Mesenchymal stem cell (in vitro differentiated cells and primary cell): ENCODE results near the gene IMMP2L.
"Not testable (repeated sequence)": the region's sequence is repeated elsewhere in the genome, so short reads cannot be mapped to it uniquely, and the experiment has no call there.

Experiments
- DNase-seq: peaks from one replicate; pipeline ENCODE4 v3.0.0-alpha.2; 2013
- H2AFZ ChIP-seq: one replicate; pipeline ENCODE4 v1.6.1; 2013; ENCODE audit warnings: low read depth, mild to moderate bottlenecking, control low read depth, inconsistent platforms, low read length, moderate library complexity
- H2AK5ac ChIP-seq: 2 replicates; pipeline ENCODE4 v1.6.1; 2013; ENCODE audit warnings: low read length, moderate library complexity, mild to moderate bottlenecking, inconsistent platforms; ENCODE audit not compliant: severe bottlenecking
- H2BK120ac ChIP-seq: one replicate; pipeline ENCODE4 v1.6.1; 2013; ENCODE audit warnings: low read depth, mild to moderate bottlenecking, inconsistent platforms, low read length, moderate library complexity
- H2BK12ac ChIP-seq, 2 experiments: one replicate each; pipeline ENCODE4 v1.6.1; 2013; ENCODE audit warnings: inconsistent platforms in 2 of 2, low read length in 2 of 2, mild to moderate bottlenecking in 2 of 2, moderate library complexity in 2 of 2, control low read depth in 1 of 2
- H2BK15ac ChIP-seq: one replicate; pipeline ENCODE4 v1.6.1; 2013; ENCODE audit warnings: mild to moderate bottlenecking, low read depth, inconsistent platforms; ENCODE audit not compliant: poor library complexity, severe bottlenecking
- H2BK5ac ChIP-seq: 2 replicates; pipeline ENCODE4 v1.6.1; 2013; ENCODE audit warnings: low read depth, mild to moderate bottlenecking, low read length, control low read depth, inconsistent platforms; ENCODE audit not compliant: poor library complexity, severe bottlenecking
- H3K14ac ChIP-seq, 2 experiments: one replicate each; pipeline ENCODE4 v1.6.1; 2013; ENCODE audit warnings: inconsistent platforms in 2 of 2, low read length in 2 of 2, control low read depth in 1 of 2, mild to moderate bottlenecking in 1 of 2, moderate library complexity in 1 of 2
- H3K18ac ChIP-seq, 2 experiments: one replicate each; pipeline ENCODE4 v1.6.1; 2013; ENCODE audit warnings: inconsistent platforms in 2 of 2, low read length in 2 of 2, control low read depth in 1 of 2, low read depth in 1 of 2, mild to moderate bottlenecking in 1 of 2
- H3K23ac ChIP-seq, 2 experiments: one replicate each; pipeline ENCODE4 v1.6.1; 2013; ENCODE audit warnings: inconsistent platforms in 2 of 2, low read length in 2 of 2, mild to moderate bottlenecking in 2 of 2, moderate library complexity in 2 of 2, control low read depth in 1 of 2
- H3K27ac ChIP-seq: 2 replicates; pipeline ENCODE4 v1.5.1; 2013; ENCODE audit warnings: mild to moderate bottlenecking, moderate library complexity, low read length, control low read depth, inconsistent platforms; ENCODE audit not compliant: poor library complexity, severe bottlenecking
- H3K27me3 ChIP-seq, 2 experiments: 2 replicates each; pipeline versions ENCODE4 v1.6.1 to v1.7.0; 2013; ENCODE audit warnings: low read length in 2 of 2, mild to moderate bottlenecking in 2 of 2, moderate library complexity in 2 of 2, control low read depth in 1 of 2, inconsistent platforms in 1 of 2; ENCODE audit not compliant: control insufficient read depth in 1 of 2, insufficient read depth in 1 of 2
- H3K36me3 ChIP-seq, 2 experiments: 2 replicates each; pipeline versions ENCODE4 v1.6.1 to v1.7.0; 2013; ENCODE audit warnings: low read length in 2 of 2, control low read depth in 1 of 2, inconsistent platforms in 1 of 2, low read depth in 1 of 2, mild to moderate bottlenecking in 1 of 2; ENCODE audit not compliant: insufficient read depth in 2 of 2, control insufficient read depth in 1 of 2
- H3K4ac ChIP-seq, 2 experiments: one replicate each; pipeline ENCODE4 v1.6.1; 2013; ENCODE audit warnings: inconsistent platforms in 2 of 2, low read length in 2 of 2, mild to moderate bottlenecking in 2 of 2, moderate library complexity in 2 of 2, control low read depth in 1 of 2, low read depth in 1 of 2
- H3K4me1 ChIP-seq: 2 replicates; pipeline ENCODE4 v1.6.1; 2013; ENCODE audit warnings: low read depth, low read length, control low read depth; ENCODE audit not compliant: control insufficient read depth, insufficient read depth
- H3K4me2 ChIP-seq: 2 replicates; pipeline ENCODE4 v1.6.1; 2013; ENCODE audit warnings: low read length, mild to moderate bottlenecking, inconsistent platforms; ENCODE audit not compliant: poor library complexity, severe bottlenecking
- H3K4me3 ChIP-seq, 2 experiments: 2 replicates each; pipeline versions ENCODE4 v1.5.1 to v1.7.0; 2013; ENCODE audit warnings: low read length in 2 of 2, mild to moderate bottlenecking in 2 of 2, control low read depth in 1 of 2, low read depth in 1 of 2; ENCODE audit not compliant: insufficient read depth in 1 of 2
- H3K79me1 ChIP-seq: replicated peaks from 2 replicates; pipeline ENCODE4 v1.6.1; 2013; ENCODE audit warnings: mild to moderate bottlenecking, control low read depth, low read length, inconsistent platforms; ENCODE audit not compliant: poor library complexity, severe bottlenecking
- H3K9ac ChIP-seq: 2 replicates; pipeline ENCODE4 v1.7.0; 2013; ENCODE audit warnings: mild to moderate bottlenecking, low read length, moderate library complexity
- H3K9me3 ChIP-seq: 2 replicates; pipeline ENCODE4 v1.7.0; 2013; ENCODE audit warnings: mild to moderate bottlenecking, low read length; ENCODE audit not compliant: control insufficient read depth
- H4K8ac ChIP-seq: one replicate; pipeline ENCODE4 v1.6.1; 2013; ENCODE audit warnings: inconsistent platforms, mild to moderate bottlenecking, low read length, moderate library complexity
- H4K91ac ChIP-seq: one replicate; pipeline ENCODE4 v1.6.1; 2013; ENCODE audit warnings: mild to moderate bottlenecking, low read length, inconsistent platforms
- WGBS: methylation state at CpG from one replicate; pipeline ENCODE4 v1.1.7; 2013; ENCODE audit warnings: mixed read lengths; 5-methylcytosine and 5-hydroxymethylcytosine counted together

The IMMP2L gene

GRCh38 chr7:111290982-111291381 is 271.3 kb downstream of the IMMP2L start:
- Histone ChIP-seq H2BK12ac (no peak overlapping the region), H3K4ac (no peak overlapping the region), H3K14ac (no peak overlapping the region), H3K9me3 (peaks cover 3% of the 10 kb centered on the region), H2BK5ac (no peak overlapping the region), H4K8ac (no peak overlapping the region), H3K27ac (no peak overlapping the region), H2BK120ac (no peak overlapping the region), H3K9ac (no peak overlapping the region), H3K18ac (no peak overlapping the region), H3K4me2 (no peak overlapping the region), H2BK15ac (no peak overlapping the region), H3K23ac (no peak overlapping the region), H2AFZ (no peak overlapping the region), H2AK5ac (no peak overlapping the region), H4K91ac (no peak overlapping the region), H3K27me3 (no peaks in the 10 kb centered on the region), H3K4me1 (no peaks in the 10 kb centered on the region), H3K79me1 (no peaks in the 10 kb centered on the region), H3K36me3 (no peaks in the 10 kb centered on the region), H3K4me3 (no peak overlapping the region)
- no peak for DNase-seq
- WGBS = 83% methylated on average over 1 of the region's 1 CpG

- no peak overlapping the region for H2AFZ ChIP-seq
- no peak overlapping the region for H3K27ac ChIP-seq
- H4K8ac ChIP-seq = no peak overlapping the region
- H3K9me3 ChIP-seq = peaks cover 3% of the 10 kb centered on the region
- H2BK12ac ChIP-seq = no peak overlapping the region
- no peak overlapping the region for H2AK5ac ChIP-seq
- no peak overlapping the region for H4K91ac ChIP-seq
- no peak overlapping the region for H3K18ac ChIP-seq
- no peaks in the 10 kb centered on the region for H3K36me3 ChIP-seq
- no peaks in the 10 kb centered on the region for H3K27me3 ChIP-seq
- no CpG with 5 or more reads among the region's 1 CpG for WGBS
- no peak overlapping the region for H3K9ac ChIP-seq
- H3K4me2 ChIP-seq = no peak overlapping the region
- no peak overlapping the region for H3K14ac ChIP-seq
- H3K4me3 ChIP-seq = no peak overlapping the region
- no peak overlapping the region for H3K4ac ChIP-seq
- DNase-seq = no peak
- no peak overlapping the region for H2BK5ac ChIP-seq
- H3K23ac ChIP-seq = no peak overlapping the region
- H3K79me1 ChIP-seq = no peaks in the 10 kb centered on the region
- H2BK15ac ChIP-seq = no peak overlapping the region
- no peak overlapping the region for H2BK120ac ChIP-seq
- H3K4me1 ChIP-seq = no peaks in the 10 kb centered on the region
Measured at GRCh38 chr7:111290419-111290818, 271.9 kb downstream of the IMMP2L start.

GRCh38 chr7:111288441-111288840 is 273.9 kb downstream of the IMMP2L start:
- H3K27me3 ChIP-seq, H3K4me2 ChIP-seq, H2AFZ ChIP-seq, H3K18ac ChIP-seq, H2BK12ac ChIP-seq, H2BK120ac ChIP-seq, H3K4me1 ChIP-seq, H4K91ac ChIP-seq, H2BK5ac ChIP-seq, H3K9ac ChIP-seq, H2BK15ac ChIP-seq, H3K4me3 ChIP-seq, H3K27ac ChIP-seq, H3K23ac ChIP-seq, H4K8ac ChIP-seq, H3K14ac ChIP-seq, DNase-seq, H2AK5ac ChIP-seq, H3K36me3 ChIP-seq, H3K9me3 ChIP-seq, H3K79me1 ChIP-seq, H3K4ac ChIP-seq: not testable (repeated sequence)
- 96% methylated on average over 1 of the region's 3 CpGs for WGBS

GRCh38 chr7:111282626-111283025 is 279.7 kb downstream of the IMMP2L start:
- no peak overlapping the region for H3K4me2 ChIP-seq
- H3K9me3 ChIP-seq = no peaks in the 10 kb centered on the region
- H2BK120ac ChIP-seq = no peak overlapping the region
- DNase-seq = no peak
- no peak overlapping the region for H4K91ac ChIP-seq
- no peak overlapping the region for H3K27ac ChIP-seq
- H3K27me3 ChIP-seq = no peaks in the 10 kb centered on the region
- H3K4ac ChIP-seq = no peak overlapping the region
- H3K9ac ChIP-seq = no peak overlapping the region
- no peak overlapping the region for H3K23ac ChIP-seq
- no peak overlapping the region for H2BK12ac ChIP-seq
- H4K8ac ChIP-seq = no peak overlapping the region
- no peak overlapping the region for H3K4me3 ChIP-seq
- no peak overlapping the region for H2AFZ ChIP-seq
- no peak overlapping the region for H2AK5ac ChIP-seq
- H3K14ac ChIP-seq = no peak overlapping the region
- no peaks in the 10 kb centered on the region for H3K79me1 ChIP-seq
- no peak overlapping the region for H2BK15ac ChIP-seq
- H2BK5ac ChIP-seq = no peak overlapping the region
- 69% methylated on average over 1 of the region's 2 CpGs for whole genome bisulfite sequencing
- H3K18ac ChIP-seq = no peak overlapping the region
- no peaks in the 10 kb centered on the region for H3K4me1 ChIP-seq
- no peaks in the 10 kb centered on the region for H3K36me3 ChIP-seq
